ENCODE measurements around the gene MYH7B. TPM values are rescaled to one million over a fixed set of nuclear protein-coding genes. Genes with fewer than 3 reads are reported as not detected.

MYH7B gene
- total RNA-seq, 1 donor from 2014 or later: 0.30 TPM

DNA sequence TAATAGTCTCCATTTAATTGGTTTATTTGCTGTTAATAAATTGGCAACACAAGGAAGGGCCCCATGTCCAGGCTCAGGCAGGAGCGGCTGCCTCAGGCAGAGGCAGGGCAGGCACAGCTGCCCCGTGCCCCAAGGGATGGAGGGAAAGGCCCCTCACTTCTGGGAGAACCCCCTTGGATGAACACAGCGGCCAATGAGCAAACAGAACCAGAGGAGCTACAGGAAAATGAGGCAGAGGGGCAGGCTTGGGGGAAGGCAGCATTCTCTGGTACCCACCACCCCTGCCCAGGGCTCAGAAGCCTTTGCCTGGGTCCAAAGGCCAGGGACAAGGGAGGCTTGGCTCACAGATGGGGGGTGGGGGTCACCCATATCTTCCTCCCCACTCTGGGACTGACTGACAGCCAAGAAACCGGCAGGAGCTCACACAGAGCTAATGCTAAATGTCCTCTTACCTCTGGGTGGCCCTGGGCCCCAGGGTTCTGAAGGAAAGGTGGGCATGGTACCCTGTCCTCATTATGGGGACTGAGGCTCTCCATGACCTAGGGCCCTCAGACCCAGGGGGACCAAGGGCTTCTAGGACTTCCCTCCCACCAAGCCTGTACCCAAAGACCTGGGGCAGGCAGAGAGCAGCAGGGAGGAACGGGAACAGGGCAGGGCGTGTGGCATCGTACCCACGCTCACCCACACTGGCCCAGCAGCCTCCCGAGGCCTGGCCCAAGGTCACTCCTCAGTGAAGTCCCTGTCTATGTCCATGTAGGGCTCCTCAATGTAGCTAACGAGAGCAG lies 47.0 kb downstream of the MYH7B start:
- Mint-ChIP-seq H3K36me3 (ENCODE audit: low read depth) (peaks cover 63% of the 10 kb centered on the region), H3K27me3 (ENCODE audit: low read depth) (no peaks in the 10 kb centered on the region), H3K9me3 (ENCODE audit: low read depth) (no peaks in the 10 kb centered on the region), H3K4me1 (ENCODE audit: low read depth) (no peaks in the 10 kb centered on the region), H3K27ac (ENCODE audit: unreplicated experiment) (no peak overlapping the region), H3K4me3 (ENCODE audit: unreplicated experiment) (no peak overlapping the region)
- DNase-seq (ENCODE audit: low spot score): peak; percentile 77
- TF ChIP-seq, protein P1, sequence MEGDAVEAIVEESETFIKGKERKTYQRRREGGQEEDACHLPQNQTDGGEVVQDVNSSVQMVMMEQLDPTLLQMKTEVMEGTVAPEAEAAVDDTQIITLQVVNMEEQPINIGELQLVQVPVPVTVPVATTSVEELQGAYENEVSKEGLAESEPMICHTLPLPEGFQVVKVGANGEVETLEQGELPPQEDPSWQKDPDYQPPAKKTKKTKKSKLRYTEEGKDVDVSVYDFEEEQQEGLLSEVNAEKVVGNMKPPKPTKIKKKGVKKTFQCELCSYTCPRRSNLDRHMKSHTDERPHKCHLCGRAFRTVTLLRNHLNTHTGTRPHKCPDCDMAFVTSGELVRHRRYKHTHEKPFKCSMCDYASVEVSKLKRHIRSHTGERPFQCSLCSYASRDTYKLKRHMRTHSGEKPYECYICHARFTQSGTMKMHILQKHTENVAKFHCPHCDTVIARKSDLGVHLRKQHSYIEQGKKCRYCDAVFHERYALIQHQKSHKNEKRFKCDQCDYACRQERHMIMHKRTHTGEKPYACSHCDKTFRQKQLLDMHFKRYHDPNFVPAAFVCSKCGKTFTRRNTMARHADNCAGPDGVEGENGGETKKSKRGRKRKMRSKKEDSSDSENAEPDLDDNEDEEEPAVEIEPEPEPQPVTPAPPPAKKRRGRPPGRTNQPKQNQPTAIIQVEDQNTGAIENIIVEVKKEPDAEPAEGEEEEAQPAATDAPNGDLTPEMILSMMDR (IDR thresholded peaks at IDR 0.05): peak; percentile 12

DNA sequence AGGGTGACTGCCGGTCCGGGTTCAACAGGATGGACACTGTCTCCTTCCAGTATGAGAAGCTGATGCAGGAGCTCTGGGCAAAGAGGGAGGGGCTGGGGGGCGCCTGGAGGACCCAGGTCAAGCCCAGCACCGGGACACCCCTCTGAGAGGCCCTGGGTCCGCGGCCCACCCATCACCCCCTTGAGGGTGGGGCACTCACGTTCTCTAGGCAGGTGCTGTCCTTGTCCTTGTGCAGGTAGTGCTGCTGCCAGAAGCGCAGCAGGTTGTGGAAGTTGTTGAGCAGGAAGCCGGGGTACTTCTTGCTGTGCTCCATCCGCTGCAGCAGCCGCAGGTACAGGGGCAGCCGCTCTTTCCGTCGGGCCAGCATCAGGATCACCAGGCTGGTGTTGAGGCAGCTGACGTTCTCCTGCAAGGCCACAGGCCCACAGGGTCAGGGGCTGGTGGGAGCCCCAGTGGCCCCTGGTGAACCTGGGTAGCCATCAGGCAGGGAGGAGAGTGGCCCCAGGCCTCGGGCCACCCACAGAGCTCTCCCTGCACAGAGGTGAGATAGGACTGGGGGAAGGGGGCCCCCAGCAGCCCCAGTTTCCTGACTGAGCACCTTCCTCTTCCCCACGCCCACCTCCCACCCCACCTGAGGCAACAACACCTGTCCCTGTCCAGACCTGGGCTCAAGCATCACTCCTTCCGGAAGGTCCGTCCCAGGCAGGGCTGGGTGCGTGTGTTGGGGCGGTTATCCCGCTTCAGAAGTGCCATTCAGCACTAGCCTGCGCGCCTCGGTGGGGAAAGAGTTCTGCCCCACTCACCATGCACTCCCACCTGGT lies 47.8 kb downstream of the MYH7B start:
- TF ChIP-seq, protein P1 (IDR thresholded peaks at IDR 0.05): no peak
- peak; percentile 87 for DNase-seq (ENCODE audit: low spot score)
- Mint-ChIP-seq H3K36me3 (ENCODE audit: low read depth) (peaks cover 62% of the 10 kb centered on the region), H3K9me3 (ENCODE audit: low read depth) (no peaks in the 10 kb centered on the region), H3K27ac (ENCODE audit: unreplicated experiment) (no peak overlapping the region), H3K27me3 (ENCODE audit: low read depth) (no peaks in the 10 kb centered on the region), H3K4me1 (ENCODE audit: low read depth) (no peaks in the 10 kb centered on the region), H3K4me3 (ENCODE audit: unreplicated experiment) (no peak overlapping the region)

DNA sequence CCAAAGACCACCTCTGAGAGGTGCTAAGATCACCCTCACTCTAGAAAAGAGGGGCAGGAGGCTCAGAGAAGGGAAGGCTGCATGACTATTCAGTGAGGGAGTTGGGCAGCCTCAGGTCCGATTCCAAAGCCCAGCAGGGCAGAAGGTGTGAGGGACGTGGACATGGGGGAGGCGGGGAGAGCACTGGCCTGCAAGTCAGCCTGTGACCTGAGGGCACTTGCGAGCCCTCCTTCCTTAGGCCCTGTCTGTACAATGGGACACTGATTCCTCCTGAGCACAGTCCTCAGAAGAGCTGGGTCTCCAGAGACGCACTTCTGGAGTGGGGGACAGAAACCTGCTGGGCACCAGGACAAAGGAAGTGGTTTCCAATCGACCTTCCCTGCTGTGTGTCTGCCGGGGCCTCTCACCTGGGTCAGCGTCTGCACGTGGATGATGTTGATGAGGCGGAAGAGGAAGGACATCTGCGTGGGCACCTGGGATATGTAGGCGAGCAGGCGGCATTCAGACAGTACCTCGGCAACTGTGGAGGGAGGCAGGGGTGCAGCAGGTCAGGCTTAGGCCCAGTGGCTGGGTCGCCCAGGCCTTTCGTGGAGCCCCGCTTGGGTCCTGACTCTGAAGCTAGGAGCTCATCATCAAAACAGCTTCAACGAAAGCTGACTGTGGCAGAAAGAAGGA lies 48.5 kb downstream of the MYH7B start:
- DNase-seq (ENCODE audit: low spot score): peak; percentile 59
- no peaks in the 10 kb centered on the region for H3K9me3 Mint-ChIP-seq (ENCODE audit: low read depth)
- H3K36me3 Mint-ChIP-seq (ENCODE audit: low read depth): peaks cover 63% of the 10 kb centered on the region
- H3K27ac Mint-ChIP-seq (ENCODE audit: unreplicated experiment): no peak overlapping the region
- H3K4me3 Mint-ChIP-seq (ENCODE audit: unreplicated experiment): no peak overlapping the region
- no peaks in the 10 kb centered on the region for H3K27me3 Mint-ChIP-seq (ENCODE audit: low read depth)
- no peaks in the 10 kb centered on the region for H3K4me1 Mint-ChIP-seq (ENCODE audit: low read depth)
- TF ChIP-seq, protein P1 (IDR thresholded peaks at IDR 0.05): no peak

DNA sequence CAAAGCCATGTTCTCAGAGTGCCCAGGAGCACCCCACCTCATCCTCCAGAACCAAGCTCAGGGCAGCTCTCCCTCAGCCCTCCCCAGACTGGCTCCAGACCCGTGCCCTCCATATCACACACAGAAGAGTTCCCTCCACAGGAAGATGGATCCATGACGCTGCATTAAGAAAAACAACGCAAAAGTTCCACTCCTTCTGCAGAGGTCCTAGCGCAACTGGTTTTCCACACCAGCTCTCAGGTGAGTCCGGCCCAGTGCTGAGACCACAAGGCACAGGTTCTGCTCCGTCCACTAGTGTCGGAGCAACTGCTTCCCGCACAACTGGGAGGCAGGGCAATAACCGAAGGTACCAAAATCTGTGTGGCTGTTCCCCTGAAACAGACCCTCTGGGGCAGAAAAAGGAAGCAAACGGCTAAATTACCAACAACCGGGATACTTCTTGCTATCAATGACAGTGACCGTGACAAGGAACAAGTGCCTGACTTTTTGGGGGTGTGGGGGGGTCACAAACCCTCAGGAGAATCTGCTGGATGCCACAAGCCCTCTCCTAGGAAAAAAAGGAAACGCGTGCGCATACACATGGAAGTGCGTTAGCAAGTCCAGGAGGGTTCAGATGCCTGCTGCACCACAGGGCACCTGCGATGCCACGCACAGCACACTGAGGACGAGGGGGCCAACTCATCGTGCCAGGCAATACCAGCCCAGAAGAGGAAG lies 49.2 kb downstream of the MYH7B start:
- Mint-ChIP-seq H3K4me3 (ENCODE audit: unreplicated experiment) (no peak overlapping the region), H3K4me1 (ENCODE audit: low read depth) (no peaks in the 10 kb centered on the region), H3K9me3 (ENCODE audit: low read depth) (no peaks in the 10 kb centered on the region), H3K27me3 (ENCODE audit: low read depth) (no peaks in the 10 kb centered on the region), H3K36me3 (ENCODE audit: low read depth) (peaks cover 66% of the 10 kb centered on the region), H3K27ac (ENCODE audit: unreplicated experiment) (no peak overlapping the region)
- TF ChIP-seq, protein P1 (IDR thresholded peaks at IDR 0.05): no peak
- peak; percentile 42 for DNase-seq (ENCODE audit: low spot score)

Small RNAs within 50 kb of the gene (microRNA-seq; reads per million reads assigned to microRNA genes)
- gene MIR499A (ENCODE audit: borderline number of aligned reads) (not detected), gene MIR499B (ENCODE audit: borderline number of aligned reads) (not detected)

Other genes starting within 250 kb of the MYH7B start
- 21.5 to 43.3 TPM (median 42.3 TPM) in 3 replicates for gene NCOA6, start 130.2 kb upstream of the MYH7B start, total RNA-seq
- 10.4 to 23.9 TPM (median 23.7 TPM) in 3 replicates for gene GGT7, start 83.0 kb upstream of the MYH7B start, total RNA-seq
- gene ACSS2, start 79.3 kb upstream of the MYH7B start, total RNA-seq: 20.5 to 34.8 TPM (median 31.8 TPM) in 3 replicates
- gene GSS, start 62 bp upstream of the MYH7B start, total RNA-seq: 39.5 to 57.7 TPM (median 57.3 TPM) in 3 replicates
- 83.4 to 118 TPM (median 112 TPM) in 3 replicates for gene TRPC4AP, start 136.9 kb downstream of the MYH7B start, total RNA-seq
- gene EDEM2, start 191.5 kb downstream of the MYH7B start, total RNA-seq: 21.0 to 25.5 TPM (median 22.4 TPM) in 3 replicates
- gene PROCR, start 216.2 kb downstream of the MYH7B start, total RNA-seq: 2.8 to 5.2 TPM (median 3.5 TPM) in 3 replicates

Data from chondrocyte (in vitro differentiated cells).